Stimulated activated CD4-positive, alpha-beta T cell treated with anti-CD3 and anti-CD28 coated beads, Interleukin-1b, Interleukin-23, amount 100 ng/mL, for 24 hours (primary cell): ENCODE data around the gene ZCCHC8.

Experiments used
- DNase-seq, 4 experiments: peaks; one replicate each; pipeline ENCODE4 v3.0.0-alpha.2; 2020; ENCODE audit warnings: low read depth in 4 of 4, low spot score in 1 of 4

ZCCHC8 gene

DNA sequence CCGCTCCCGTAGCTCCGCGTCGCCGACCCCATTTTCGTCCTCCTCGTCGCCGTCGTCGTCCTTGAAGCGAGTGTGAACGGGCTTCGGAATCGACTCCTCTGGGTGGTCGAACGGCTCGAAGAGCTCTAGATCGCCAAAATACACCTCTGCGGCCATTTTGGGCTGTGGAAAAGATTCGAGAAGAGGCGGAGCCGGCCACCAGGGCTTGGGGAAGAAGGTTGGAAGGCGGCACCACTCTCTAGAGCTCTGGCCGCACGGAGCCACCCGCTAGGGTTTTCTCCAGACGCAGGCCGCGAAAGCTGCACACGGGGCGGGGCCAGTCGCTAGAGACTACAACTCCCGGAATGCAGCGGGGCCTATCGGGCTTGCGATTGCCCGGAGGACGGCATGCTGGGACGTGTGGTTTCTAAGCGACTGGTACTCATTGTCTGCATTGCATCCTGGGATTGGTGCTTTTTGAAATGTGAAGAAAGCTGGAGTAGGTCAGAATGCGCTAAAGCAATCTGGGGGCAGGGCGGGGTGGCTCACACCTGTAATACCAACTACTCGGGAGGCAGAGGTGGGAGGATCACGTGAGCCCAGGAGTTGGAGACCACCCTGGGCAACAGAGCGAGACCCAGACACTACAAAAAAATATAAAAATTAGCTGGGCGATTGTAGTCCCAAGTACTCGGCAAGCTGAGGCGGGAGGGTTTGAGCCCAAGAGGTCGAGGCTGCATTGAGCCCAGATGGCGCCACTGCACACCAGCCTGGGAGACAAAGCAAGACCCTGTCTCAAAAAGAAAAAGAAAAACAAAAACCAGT, at the start of gene ZCCHC8:
ZCCHC8 (minus strand) TSS at position 248 of the 804 bp plus-strand sequence; CDS start at position 156, 92 bp downstream.
- peak; percentile 85 to 95 (median 90) for DNase-seq

DNA sequence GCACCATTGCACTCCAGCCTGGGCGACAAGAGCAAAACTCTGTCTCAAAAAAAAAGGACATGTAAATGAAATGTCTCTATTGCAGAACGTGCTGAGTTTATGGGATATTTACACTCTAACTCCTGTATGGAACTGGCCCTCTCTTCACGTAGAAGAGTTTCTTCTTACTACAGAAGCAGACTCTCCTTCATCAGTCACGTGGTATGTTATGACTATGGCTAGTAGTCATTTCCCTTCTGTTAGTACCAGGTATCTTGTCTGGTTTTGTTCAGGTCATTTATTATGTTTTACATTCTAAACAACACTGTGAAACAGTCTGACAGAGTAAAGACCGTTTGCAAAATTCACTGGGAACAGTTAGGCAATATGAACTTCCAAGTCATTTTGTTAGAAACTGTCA, 46.6 kb upstream of the ZCCHC8 start:
- no peak for DNase-seq

DNA sequence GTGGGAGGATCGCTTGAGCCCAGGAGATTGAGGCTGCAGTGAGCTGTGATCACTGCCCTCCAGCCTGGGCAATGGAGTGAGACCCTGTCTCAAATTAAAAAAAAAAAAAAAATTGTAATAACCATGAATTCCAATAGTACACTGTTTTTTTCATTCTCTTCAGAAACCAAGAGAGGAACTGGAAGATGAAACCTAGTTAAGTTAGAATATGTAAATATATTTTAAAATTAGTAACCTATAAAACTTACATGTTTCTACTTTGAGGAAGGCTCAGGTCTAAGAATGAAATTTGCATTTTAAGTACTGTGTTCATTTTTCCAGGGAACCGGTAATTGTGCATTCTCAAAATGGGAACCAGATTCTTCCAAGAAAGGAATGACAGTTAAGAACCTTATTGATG, 45.1 kb upstream of the ZCCHC8 start:
- DNase-seq, result no peak

DNA sequence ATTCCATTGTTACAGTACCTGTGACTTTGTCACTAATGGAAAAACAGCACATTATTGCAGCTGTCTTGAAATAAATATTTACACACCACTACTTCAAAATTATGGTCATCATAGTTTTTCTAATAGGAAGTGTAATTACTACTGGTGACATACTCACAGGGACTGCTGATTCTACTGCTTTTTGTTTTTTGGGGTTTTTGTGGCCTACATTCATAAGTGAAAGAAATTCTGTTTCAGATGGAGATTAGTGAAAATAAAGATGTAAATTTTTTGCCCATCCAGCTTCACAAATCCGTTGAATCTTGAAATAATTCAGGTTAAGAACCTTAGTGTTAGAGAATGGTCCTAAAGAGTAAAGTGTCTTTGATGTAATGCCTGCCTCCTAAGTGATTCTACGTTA, 43.8 kb upstream of the ZCCHC8 start:
- DNase-seq, result no peak

DNA sequence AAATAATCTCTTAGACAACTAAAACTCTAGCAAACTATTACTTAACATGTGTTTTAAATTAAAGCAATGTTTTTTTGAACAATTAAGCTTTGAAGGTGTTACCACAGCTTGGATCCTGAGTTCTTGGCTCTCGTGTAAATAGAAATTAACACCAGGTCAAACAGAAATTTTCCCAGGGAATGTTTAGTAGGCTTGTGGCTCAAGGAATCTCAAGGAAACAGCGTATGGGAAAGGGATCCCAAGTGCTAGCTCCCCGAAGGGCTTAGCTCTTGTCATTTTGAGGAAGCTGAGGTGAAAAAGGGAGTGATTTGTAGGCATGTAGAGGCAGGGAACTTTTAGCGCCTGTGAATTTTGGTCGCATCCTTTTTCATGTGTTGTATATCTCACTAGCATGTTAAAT, 37.8 kb upstream of the ZCCHC8 start:
- no peak for DNase-seq

DNA sequence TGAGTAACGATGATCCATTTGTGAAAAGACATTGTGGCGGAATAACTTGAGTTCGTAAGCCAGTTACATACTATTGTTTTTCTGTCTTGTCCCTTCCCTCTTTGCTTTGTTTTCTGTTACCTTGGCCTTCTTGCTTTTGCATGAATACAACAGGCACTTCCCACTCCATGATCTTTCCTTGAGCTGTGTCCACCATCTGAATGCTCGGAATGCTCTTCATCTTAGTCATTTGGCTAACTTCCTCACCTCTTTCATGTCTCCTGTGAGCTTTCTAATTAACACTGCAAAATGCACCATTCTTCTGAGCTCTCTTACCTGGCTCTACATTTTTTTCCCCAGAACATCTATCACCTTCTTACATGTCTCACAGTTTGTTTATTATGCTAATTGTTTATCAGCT, 36.3 kb upstream of the ZCCHC8 start:
- DNase-seq, result no peak

DNA sequence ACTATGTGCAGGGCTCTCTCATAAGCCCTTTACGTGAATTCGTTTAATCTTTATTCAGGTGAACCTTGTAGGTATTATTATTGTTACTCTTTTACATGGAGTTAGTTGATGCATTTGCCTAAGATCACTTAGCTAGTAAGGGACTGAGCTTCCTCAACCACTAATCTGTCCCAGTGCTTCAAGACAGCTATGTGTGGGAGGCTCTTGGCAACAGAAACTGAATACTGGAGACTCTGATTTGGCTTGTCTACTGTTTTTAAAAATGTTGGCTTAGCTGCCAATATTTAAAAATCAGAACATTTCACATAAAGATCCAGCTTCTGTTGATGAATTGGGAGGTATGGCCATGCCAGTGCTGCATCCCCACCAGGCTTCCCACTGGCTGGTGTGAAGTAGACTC, 33.1 kb upstream of the ZCCHC8 start:
- no peak for DNase-seq

DNA sequence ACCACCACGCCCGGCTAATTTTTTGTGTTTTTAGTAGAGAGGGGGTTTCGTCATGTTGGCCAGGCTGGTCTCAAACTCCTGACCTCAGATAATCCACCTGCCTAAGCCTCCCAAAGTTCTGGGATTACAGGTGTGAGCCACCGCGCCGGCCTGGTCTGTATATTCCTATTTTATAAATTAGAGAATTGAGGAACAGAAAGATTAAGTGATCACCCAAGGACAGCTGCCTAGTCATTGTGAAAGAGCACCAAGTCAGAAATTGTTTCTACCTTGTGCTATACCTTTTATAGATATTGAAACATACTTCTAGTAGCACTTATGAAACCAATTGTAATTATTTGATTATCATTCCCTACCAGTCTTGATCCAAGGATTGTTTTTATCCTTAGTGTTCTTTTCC, 28.3 kb upstream of the ZCCHC8 start:
- no peak for DNase-seq

DNA sequence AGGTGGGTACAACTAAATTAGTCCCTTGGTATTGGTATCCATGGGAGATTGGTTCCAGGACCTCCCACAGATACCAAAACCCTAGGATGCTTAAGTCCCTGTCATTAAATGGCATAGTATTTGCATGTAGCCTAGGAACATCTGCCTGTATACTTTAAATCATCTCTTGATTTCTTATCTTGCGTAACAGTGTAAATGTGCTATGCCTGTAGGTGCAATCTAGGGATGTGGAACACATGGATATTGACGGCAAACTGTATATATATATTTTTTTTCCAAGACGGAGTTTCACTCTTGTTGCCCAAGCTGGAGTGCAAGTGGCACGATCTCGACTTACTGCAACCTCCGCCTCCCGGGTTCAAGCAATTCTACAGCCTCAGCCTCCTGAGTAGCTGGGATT, 27.9 kb upstream of the ZCCHC8 start:
- DNase-seq, result no peak

DNA sequence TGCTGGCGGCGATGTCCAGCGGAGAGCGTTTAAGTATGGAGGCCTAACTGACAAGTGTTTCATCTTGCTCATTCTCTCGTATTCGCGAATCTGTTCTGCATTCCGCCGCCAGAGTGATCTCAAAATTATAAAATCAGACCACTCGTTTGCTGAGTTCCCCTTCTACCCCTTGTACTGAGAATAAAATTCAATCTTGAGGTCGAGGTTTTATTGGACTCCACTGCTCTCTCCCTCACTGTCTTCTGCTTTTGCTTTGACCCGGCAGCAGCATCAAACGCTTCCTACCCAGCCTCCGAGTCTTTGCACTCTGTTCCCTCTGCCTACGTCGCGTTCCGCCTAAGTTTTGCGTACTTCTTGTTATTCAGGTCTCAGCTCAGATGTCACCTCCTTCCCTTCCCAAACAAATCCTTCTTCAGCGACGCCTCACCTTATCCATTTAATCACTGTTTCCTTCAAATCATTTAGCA, 26.8 kb upstream of the ZCCHC8 start:
- peak in 2 of 4 experiments; percentile 23 to 34 for DNase-seq

DNA sequence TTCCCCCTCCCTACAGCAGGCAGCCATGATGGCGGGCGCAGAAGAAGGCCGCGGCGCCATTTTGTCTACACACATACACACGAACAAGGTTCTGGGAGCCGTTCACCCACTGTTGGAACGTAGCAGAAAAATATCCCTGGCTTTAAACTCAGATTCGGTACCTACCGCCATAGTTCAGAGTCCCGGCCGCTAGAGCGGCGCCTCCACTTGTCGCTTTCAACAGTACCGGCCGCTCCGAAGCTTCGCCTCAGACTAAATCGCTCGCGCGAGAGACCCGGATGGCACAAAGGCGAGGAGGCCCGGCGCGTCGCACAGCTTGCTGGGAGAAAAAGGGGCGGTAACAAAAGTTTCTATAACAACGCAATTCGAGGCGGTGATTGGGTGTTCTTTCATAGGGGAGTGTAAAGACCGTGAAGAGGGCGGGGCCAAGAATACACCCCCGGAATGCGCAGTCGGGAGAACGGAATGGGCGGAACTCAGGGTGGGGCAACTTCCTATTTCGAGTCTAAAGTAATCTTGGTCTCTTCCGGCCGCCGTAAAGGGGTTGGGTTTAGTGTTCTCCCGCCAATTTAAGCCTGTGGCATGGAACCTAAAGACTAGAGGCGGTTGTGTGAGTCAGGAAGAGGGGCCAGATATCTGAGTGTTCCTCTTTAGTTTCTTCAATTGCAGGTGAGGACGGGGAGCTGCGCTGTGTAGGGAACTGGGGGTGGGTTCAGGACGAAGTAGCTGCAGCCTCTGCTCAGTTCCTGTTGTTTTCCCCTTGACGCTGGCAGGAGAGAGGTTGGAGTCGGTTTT, 26.1 kb upstream of the ZCCHC8 start, which contains the start of the genes KNTC1 and RSRC2:
KNTC1 (plus strand) TSS at position 567 of the 795 bp plus-strand sequence. CDS start 2,815 bp downstream, outside the sequence.
RSRC2 (minus strand) TSS at position 254 of the 795 bp plus-strand sequence; CDS start at position 171, 83 bp downstream.
- DNase-seq, result peak; percentile 90 to 97 (median 94)

DNA sequence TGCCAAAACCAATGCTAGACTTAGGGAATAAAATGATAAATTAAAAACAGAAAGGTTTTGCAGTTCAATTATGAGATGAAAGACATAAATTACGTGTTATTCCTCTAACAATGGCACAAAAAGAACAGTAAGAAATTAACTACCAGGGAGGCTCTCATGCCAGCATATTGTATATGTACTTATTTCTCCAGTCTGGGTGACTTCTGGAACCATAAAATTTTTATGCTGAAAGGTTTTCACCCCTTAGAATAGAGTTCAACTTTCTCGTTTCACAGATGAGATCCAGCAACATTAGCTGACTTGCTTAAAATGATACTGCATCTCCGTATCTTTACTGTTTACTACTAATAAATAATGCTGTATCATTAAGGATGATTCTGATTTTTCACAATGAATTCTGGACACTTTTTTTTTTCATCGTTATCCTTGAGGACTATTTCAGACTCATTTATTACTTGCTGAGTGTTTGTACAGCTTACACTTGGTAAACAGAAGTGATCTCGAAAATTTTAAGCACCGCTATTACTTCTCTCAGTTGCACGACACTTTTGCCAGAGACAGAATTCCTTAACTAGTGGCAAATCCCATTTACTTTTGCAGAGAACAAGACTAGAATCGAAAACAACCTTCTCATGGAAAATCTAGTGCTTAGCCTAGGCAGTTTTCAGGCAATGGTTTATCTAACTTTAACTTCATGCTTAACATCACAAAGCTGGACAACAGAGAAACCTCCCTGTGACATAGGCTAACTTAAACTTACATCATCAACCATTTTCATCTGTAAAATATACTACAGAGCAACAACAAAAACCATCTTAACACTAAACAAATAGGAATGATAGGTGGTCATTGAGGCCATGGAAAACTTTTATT, 23.4 kb upstream of the ZCCHC8 start:
- no peak for DNase-seq

DNA sequence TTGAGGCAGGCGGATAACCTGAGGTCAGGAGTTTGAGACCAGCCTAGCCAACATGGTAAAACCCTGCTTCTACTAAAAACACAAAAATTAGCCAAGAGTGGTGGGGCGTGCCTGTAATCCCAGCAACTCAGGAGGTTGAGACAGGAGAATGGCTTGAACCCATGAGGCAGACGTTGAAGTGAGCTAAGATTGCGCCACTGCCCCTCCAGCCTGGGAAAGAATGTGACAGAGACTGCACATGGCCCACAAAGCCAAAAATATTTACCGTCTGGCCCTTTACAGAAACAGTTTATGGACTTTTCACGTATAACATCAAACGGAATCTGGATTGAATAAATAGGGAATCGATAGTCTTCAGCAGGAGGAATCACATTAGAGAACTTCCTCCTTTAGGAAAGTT, 22.5 kb upstream of the ZCCHC8 start:
- no peak for DNase-seq

DNA sequence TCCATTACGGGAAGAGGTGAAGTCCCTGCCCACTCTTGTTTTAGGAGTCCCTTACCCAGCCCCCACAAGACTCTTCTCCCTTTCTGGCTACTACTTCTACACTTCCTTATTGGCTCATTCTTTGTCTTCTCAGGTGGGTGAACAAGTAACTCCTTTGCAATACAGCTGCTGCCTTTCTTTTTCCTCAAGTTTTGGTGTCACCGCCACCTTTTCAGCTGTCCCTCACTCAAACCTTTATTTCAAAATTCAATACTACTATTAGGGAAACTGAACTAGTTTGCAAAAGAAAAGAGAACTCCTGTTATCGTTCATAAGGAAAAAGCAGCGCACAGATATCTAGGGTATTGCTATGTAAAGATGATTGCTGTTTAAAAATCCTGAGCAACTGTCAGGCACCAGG, 19.9 kb upstream of the ZCCHC8 start:
- DNase-seq, result no peak

DNA sequence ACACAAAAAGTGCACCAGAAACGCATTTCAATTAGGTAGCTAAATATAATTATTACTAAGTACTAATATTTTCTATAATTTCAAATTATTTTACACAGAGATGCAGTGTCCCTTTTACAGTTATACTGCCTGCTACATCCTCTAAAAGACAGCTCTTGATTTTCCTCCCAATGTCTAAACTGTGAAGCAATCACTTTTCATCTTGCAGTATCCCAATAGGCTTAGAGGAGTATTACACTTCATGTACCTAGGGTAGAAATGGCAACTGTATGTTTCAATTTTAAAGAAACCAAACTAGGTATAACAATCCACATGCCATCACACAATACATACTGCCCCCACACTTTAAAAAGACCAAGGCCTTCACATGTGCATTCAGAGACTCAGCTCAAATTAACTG, 18.7 kb upstream of the ZCCHC8 start:
- no peak for DNase-seq

DNA sequence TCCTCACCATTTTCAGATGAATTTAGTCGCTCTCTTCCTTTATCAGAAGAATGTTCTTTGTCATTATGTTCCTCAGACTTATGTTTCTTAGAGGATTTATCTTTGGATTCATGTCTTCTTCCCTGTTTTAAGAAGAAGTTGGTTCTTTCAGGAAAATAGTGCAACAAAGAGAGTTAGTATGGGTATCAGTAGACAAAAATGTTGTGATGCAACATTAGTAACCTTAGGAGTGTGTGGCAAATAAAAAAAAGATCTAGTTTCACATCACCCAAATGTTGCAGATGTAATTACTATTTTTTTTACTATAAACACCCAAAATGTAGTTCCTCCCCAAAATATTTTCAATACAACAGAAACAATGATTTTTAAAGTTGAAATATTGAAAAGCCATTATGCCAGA, 18.2 kb upstream of the ZCCHC8 start:
- DNase-seq, result no peak

DNA sequence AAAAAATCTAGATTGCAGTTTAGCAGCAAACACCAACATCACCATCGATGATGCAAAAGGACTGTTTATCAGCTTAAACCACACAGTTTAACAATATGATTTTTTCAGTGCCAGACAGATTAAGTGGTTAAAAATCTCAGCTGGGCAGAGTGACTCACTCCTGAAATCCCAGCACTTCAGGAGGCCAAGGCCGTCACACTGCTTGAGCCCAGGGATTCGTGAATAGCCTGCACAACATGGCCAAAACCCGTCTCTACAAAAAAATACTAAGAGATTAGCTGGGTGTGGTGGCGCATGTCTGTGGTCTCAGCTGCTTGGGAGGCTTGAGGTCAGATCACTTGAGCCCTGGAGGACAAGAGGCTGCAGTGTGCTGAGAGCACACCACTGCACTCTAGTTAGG, 17.1 kb upstream of the ZCCHC8 start:
- DNase-seq, result no peak

DNA sequence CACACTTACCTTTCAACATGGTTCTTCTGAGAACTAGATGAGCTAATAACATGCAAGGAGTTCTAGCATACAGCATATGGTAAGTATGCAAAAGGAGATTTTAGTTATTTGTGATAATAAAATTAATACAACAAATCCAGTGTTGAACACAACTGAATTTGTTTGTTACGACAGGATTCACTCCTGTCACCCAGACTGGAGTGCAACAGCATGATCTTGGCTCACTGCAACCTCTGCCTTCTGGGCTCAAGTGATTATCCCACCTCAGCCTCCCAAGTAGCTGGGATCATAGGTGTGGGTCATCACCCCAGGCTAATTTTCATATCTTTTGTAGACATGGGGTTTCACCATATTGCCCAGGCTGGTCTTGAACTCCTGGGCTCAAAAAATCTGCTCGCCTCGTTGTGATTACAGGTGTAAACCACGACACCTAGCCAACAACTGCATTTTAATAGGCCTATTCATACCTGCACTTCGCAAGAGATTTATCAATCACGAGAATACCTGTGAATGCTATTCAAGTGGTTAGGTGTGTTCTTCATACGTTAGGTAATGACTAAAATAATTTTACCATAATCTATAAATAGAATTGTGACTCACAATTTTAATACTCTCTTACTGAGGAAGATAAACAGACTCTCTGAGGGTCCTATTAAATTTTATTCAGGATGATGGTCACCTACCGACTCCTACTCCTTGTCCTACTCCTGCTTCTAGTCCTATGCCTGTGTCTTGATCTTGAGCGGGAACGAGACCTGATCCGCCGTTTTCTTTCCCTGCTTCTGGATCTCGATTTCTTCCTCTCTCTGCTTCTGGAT, 16.0 kb upstream of the ZCCHC8 start:
- no peak for DNase-seq

DNA sequence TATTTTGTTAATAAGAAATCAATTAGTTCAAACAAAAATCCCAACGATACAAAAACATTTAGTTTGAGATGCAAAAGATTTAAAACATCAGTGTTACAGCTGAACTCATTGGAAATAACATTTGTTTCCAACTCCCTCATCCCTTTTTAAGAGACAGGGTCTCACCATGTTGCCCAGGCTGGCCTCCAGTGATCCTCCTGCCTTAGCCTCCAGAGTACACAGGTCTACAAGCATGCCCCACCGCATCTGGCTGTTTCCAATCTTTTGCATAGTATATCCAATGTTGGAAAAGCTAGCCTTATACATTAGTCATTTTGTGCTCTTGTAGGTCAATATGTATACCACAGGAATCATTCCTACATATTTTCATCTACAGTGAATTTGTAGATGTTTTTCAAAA, 14.5 kb upstream of the ZCCHC8 start:
- DNase-seq, result no peak

DNA sequence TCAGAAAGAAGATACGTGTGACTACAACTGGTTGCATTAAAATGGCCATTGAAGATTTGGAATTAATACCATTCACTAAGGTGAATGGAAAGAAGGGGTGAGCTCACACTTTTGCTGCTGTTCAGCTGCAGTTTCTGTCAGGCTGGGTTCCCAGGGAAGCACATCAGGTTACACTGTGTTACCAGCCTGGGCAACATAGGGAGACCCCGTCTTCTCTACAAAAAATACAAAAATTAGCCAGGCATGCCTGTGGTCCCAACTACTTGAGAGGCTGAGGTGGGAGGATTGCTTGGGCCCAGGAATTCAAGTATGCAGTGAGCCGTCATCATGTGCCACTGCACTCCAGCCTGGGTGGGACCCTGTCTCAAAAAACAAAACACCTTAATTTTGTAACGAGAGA, 12.9 kb upstream of the ZCCHC8 start:
- DNase-seq, result no peak
